HepG2 (cell line): ENCODE measurements around the gene ALS2CL. TPM values are rescaled to one million over a fixed set of nuclear protein-coding genes. Genes with fewer than 3 reads are reported as not detected.

Source experiments
- ATAC-seq: fragments of 200-7000 bp; cut with Tn5 transposase; 3 replicates; pipeline ENCODE4 v1.9.1; 2020; ENCODE audit warnings: mild to moderate bottlenecking, moderate library complexity
- BruUV-seq: library from RNA; stranded (reverse); fragments of 400-500 nt; replicated peaks from 2 replicates; lab custom pipeline; 2021; lab: Mats Ljungman, UMichigan
- CTCF ChIA-PET: fragments of 300-600 bp; formaldehyde crosslinking; extraction: SDS; loops from one replicate; lab custom pipeline; 2021; ENCODE audit warnings: low total read pairs, inconsistent platforms, low intra/inter-chr PET ratio; lab: Yijun Ruan, JAX
- POLR2A ChIA-PET: fragments of 350-600 bp; sonication (Branson Sonifier 250); formaldehyde crosslinking; loops from one replicate; lab custom pipeline; 2020; ENCODE audit warnings: antibody characterized with exemption, inconsistent platforms; lab: Yijun Ruan, JAX
- DNase-seq: peaks from one replicate; pipeline ENCODE4 v3.0.0-alpha.2; 2015; ENCODE audit warnings: low spot score
- FAIRE-seq: peaks from 3 replicates; lab custom pipeline; 2011; peaks lifted over from hg19 to GRCh38; lab: Jason Lieb, UNC
- H2AFZ ChIP-seq: one replicate; pipeline ENCODE4 v1.6.1; 2011; ENCODE audit warnings: low read length, inconsistent platforms
- H3K27ac ChIP-seq: fragments of 300-600 bp; 3 replicates; pipeline ENCODE4 v1.8.0; 2011; ENCODE audit warnings: mixed run types, mild to moderate bottlenecking, mixed read lengths, low read length, inconsistent platforms; ENCODE audit not compliant: insufficient read depth; ENCODE audit errors: extremely low read length
- H3K27me3 ChIP-seq, 2 experiments: fragments of 200-600 bp in 1 of 2; 2 replicates in 1 of 2; 3 replicates in 1 of 2; pipeline versions ENCODE4 v1.6.0 to v1.8.0; 2011; ENCODE audit warnings: low read length in 2 of 2, mild to moderate bottlenecking in 2 of 2, moderate library complexity in 2 of 2, inconsistent platforms in 1 of 2; ENCODE audit not compliant: insufficient read depth in 2 of 2, control insufficient read depth in 1 of 2
- H3K36me3 ChIP-seq, 2 experiments: fragments of 200-600 bp in 1 of 2; replicated peaks in 1 of 2; 2 replicates in 1 of 2; 3 replicates in 1 of 2; pipeline versions ENCODE4 v1.5.1 to v1.8.0; 2011; ENCODE audit warnings: low read length in 2 of 2, inconsistent platforms in 1 of 2; ENCODE audit not compliant: insufficient read depth in 2 of 2, control insufficient read depth in 1 of 2
- H3K4me1 ChIP-seq: 2 replicates; pipeline ENCODE4 v1.5.1; 2012; ENCODE audit warnings: low read length, inconsistent platforms; ENCODE audit not compliant: insufficient read depth
- H3K4me2 ChIP-seq: 2 replicates; pipeline ENCODE4 v1.6.0; 2011; ENCODE audit warnings: low read depth, low read length, inconsistent platforms
- H3K4me3 ChIP-seq, 3 experiments: fragments of 200-600 bp in 1 of 3; sonication (generic), shearing (Covaris generic) in 1 of 3; replicated peaks in 1 of 3; 2 replicates each; pipeline ENCODE4 v1.5.1; 2011 to 2016; ENCODE audit warnings: low read length in 3 of 3, inconsistent platforms in 2 of 3, low read depth in 2 of 3, mild to moderate bottlenecking in 2 of 3, control low read depth in 1 of 3, mixed read lengths in 1 of 3; ENCODE audit not compliant: insufficient read depth in 1 of 3
- H3K79me2 ChIP-seq: one replicate; pipeline ENCODE4 v1.6.1; 2011; ENCODE audit warnings: low read length, inconsistent platforms; ENCODE audit not compliant: insufficient read depth
- H3K9ac ChIP-seq: 2 replicates; pipeline ENCODE4 v1.6.0; 2011; ENCODE audit warnings: mild to moderate bottlenecking, low read depth, low read length, inconsistent platforms; ENCODE audit not compliant: insufficient read depth
- H3K9me3 ChIP-seq: 2 replicates; pipeline ENCODE4 v1.5.1; 2012; ENCODE audit warnings: mild to moderate bottlenecking, low read length
- H4K20me1 ChIP-seq: 2 replicates; pipeline ENCODE4 v1.6.0; 2011; ENCODE audit warnings: inconsistent platforms, mild to moderate bottlenecking, low read length, moderate library complexity; ENCODE audit not compliant: insufficient read depth
- CENPT ChIP-seq: sonication (generic); formaldehyde crosslinking; IDR thresholded peaks from 2 replicates; pipeline ENCODE4 v1.8.0; 2022; ENCODE audit warnings: low read depth, mild to moderate bottlenecking, moderate library complexity, missing genetic modification reagents
- FUBP1 ChIP-seq: sonication (generic); formaldehyde crosslinking; IDR thresholded peaks from 2 replicates; pipeline ENCODE4 v1.5.1; 2020; ENCODE audit warnings: missing genetic modification reagents, mild to moderate bottlenecking, borderline replicate concordance
- PHF5A ChIP-seq: IDR thresholded peaks from one replicate; pipeline ENCODE4 v1.6.1; 2018; ENCODE audit warnings: low read depth, missing genetic modification reagents; ENCODE audit not compliant: unreplicated experiment
- SP140L ChIP-seq: sonication (generic); formaldehyde crosslinking; IDR thresholded peaks from 2 replicates; pipeline ENCODE4 v1.4.0; 2020; ENCODE audit warnings: missing genetic modification reagents, borderline replicate concordance
- STAT6 ChIP-seq: sonication (generic); formaldehyde crosslinking; IDR thresholded peaks from 2 replicates; pipeline ENCODE4 v1.4.0; 2020; ENCODE audit warnings: missing genetic modification reagents, mild to moderate bottlenecking, borderline replicate concordance
- WGBS: methylation state at CpG from one replicate; pipeline ENCODE4 v1.1.6; 2017; ENCODE audit warnings: low lambda C conversion rate; 5-methylcytosine and 5-hydroxymethylcytosine counted together
- in situ Hi-C: cut with HindIII; loops from 2 replicates; pipeline ENCODE4 v1.10.0; 2017; ENCODE audit warnings: low pct_unique_long_range_greater_than_20kb; ENCODE audit not compliant: extremely low pct_ligation_motif_present
- intact Hi-C: fragments of 100-400 bp; cut with micrococcal nuclease; formaldehyde crosslinking; loops from one replicate; pipeline ENCODE4 v1.10.0; 2022; ENCODE audit not compliant: unreplicated experiment
- polyA plus RNA-seq, 8 experiments: library from polyadenylated mRNA; depleted of rRNA in 3 of 8; stranded (reverse) in 7 of 8; unstranded in 1 of 8; fragments of >200 nt; fragmentation: Illumina TruSeq in 4 of 8; extraction: Trizol in 4 of 8; gene quantifications; 2 replicates each; pipeline versions ENCODE4 v1.2.1 to v1.2.3, GENCODE V29; 2011 to 2016; ENCODE audit warnings: low read depth in 4 of 8, missing spikeins in 1 of 8, mixed read lengths in 1 of 8; ENCODE audit not compliant: insufficient read depth in 1 of 8
- total RNA-seq, 5 experiments: library from RNA; depleted of rRNA; stranded (reverse); fragments of >200 nt; fragmentation: Illumina TruSeq; extraction: Trizol; gene quantifications; 2 replicates each; pipeline ENCODE4 v1.2.3, GENCODE V29; 2016; ENCODE audit warnings: low read depth in 1 of 5
- TF ChIP-seq, protein P1 (sequence below): sonication (generic); formaldehyde crosslinking; IDR thresholded peaks from one replicate; pipeline ENCODE4 v1.5.1; 2020; ENCODE audit warnings: mild to moderate bottlenecking, missing genetic modification reagents; ENCODE audit errors: not compliant biosample characterization

ALS2CL gene
- total and polyA plus RNA-seq, 2 of the 13 experiments (the other 11 are each of a cell fraction or from before 2014, with no cell fraction given) = not detected

- H3K4me3 ChIP-seq = no peak overlapping the region
- 35% methylated on average over 12 of the region's 16 CpGs for WGBS
- no peaks in the 10 kb centered on the region for H3K9me3 ChIP-seq
- no peaks in the 10 kb centered on the region for H4K20me1 ChIP-seq
- in situ Hi-C loops (no loop called here), intact Hi-C loops (no loop called here)
- DNase-seq (no peak), FAIRE-seq (no peak)
- no peak overlapping the region for H2AFZ ChIP-seq
- H3K4me2 ChIP-seq = no peak overlapping the region
- no peaks in the 10 kb centered on the region for H3K79me2 ChIP-seq
- no peaks in the 10 kb centered on the region for H3K4me1 ChIP-seq
- ChIA-PET CTCF (no interaction called here), POLR2A (no interaction called here)
- H3K9ac ChIP-seq = no peak overlapping the region
- peaks cover 0 to 48% of the 10 kb centered on the region in 2 experiments; a peak in 4 of 5 replicates for H3K27me3 ChIP-seq
- no peaks in the 10 kb centered on the region for H3K36me3 ChIP-seq
- TF ChIP-seq SP140L (CRISPR knock-in tag) (no peak), CENPT (no peak), PHF5A (no peak), FUBP1 (CRISPR knock-in tag) (no peak), STAT6 (no peak)
- TF ChIP-seq, protein P1, sequence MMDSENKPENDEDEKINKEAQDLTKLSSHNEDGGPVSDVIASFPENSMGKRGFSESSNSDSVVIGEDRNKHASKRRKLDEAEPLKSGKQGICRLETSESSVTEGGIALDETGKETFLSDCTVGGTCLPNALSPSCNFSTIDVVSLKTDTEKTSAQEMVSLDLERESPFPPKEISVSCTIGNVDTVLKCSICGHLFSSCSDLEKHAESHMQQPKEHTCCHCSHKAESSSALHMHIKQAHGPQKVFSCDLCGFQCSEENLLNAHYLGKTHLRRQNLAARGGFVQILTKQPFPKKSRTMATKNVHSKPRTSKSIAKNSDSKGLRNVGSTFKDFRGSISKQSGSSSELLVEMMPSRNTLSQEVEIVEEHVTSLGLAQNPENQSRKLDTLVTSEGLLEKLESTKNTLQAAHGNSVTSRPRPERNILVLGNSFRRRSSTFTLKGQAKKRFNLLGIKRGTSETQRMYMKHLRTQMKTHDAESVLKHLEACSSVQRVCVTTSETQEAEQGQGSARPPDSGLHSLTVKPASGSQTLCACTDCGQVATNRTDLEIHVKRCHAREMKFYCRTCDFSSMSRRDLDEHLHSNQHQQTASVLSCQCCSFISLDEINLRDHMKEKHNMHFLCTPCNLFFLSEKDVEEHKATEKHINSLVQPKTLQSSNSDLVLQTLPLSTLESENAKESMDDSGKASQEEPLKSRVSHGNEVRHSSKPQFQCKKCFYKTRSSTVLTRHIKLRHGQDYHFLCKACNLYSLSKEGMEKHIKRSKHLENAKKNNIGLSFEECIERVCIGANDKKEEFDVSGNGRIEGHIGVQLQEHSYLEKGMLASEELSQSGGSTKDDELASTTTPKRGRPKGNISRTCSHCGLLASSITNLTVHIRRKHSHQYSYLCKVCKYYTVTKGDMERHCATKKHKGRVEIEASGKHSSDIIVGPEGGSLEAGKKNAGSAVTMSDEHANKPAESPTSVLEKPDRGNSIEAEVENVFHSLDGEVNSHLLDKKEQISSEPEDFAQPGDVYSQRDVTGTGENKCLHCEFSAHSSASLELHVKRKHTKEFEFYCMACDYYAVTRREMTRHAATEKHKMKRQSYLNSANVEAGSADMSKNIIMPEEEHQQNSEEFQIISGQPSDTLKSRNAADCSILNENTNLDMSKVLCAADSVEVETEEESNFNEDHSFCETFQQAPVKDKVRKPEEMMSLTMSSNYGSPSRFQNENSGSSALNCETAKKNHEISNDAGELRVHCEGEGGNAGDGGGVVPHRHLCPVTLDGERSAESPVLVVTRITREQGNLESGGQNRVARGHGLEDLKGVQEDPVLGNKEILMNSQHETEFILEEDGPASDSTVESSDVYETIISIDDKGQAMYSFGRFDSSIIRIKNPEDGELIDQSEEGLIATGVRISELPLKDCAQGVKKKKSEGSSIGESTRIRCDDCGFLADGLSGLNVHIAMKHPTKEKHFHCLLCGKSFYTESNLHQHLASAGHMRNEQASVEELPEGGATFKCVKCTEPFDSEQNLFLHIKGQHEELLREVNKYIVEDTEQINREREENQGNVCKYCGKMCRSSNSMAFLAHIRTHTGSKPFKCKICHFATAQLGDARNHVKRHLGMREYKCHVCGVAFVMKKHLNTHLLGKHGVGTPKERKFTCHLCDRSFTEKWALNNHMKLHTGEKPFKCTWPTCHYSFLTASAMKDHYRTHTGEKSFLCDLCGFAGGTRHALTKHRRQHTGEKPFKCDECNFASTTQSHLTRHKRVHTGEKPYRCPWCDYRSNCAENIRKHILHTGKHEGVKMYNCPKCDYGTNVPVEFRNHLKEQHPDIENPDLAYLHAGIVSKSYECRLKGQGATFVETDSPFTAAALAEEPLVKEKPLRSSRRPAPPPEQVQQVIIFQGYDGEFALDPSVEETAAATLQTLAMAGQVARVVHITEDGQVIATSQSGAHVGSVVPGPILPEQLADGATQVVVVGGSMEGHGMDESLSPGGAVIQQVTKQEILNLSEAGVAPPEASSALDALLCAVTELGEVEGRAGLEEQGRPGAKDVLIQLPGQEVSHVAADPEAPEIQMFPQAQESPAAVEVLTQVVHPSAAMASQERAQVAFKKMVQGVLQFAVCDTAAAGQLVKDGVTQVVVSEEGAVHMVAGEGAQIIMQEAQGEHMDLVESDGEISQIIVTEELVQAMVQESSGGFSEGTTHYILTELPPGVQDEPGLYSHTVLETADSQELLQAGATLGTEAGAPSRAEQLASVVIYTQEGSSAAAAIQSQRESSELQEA = no peak
- TF ChIP-seq, all 625 proteins: peak for 0
- no peak overlapping the region for H3K27ac ChIP-seq
- BruUV-seq = no TSS peak
- ATAC-seq = no peak
Measured at GRCh38 chr3:46676601-46677410, 16.7 kb downstream of the ALS2CL start.
